ENCODE results near the gene CERCAM.

Gene CERCAM

DNA sequence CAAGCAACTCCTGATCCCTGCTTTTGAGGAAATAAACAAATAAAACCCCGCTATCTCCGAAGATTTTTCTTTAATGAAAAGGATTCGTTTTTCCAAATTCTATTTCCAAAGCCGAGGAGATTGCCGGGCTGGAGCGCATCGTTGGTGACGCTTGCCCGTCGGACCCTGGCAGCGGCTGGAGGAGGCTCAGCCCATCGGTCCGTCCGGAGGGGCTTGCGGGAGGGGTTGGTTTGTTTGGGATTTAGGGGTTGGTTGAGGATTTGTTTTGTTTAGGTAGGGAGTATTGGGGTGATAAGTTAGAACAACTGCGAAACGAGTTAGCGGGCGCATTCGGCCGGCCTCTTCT, 28.7 kb upstream of the CERCAM start:
- no peaks in the 10 kb centered on the region for H3K27me3 ChIP-seq (ENCODE audit: insufficient read depth, low read length)
- H3K4me2 ChIP-seq (ENCODE audit: low read length): no peak overlapping the region
- H3K4me1 ChIP-seq (ENCODE audit: insufficient read depth, low read length, severe bottlenecking): no peaks in the 10 kb centered on the region

DNA sequence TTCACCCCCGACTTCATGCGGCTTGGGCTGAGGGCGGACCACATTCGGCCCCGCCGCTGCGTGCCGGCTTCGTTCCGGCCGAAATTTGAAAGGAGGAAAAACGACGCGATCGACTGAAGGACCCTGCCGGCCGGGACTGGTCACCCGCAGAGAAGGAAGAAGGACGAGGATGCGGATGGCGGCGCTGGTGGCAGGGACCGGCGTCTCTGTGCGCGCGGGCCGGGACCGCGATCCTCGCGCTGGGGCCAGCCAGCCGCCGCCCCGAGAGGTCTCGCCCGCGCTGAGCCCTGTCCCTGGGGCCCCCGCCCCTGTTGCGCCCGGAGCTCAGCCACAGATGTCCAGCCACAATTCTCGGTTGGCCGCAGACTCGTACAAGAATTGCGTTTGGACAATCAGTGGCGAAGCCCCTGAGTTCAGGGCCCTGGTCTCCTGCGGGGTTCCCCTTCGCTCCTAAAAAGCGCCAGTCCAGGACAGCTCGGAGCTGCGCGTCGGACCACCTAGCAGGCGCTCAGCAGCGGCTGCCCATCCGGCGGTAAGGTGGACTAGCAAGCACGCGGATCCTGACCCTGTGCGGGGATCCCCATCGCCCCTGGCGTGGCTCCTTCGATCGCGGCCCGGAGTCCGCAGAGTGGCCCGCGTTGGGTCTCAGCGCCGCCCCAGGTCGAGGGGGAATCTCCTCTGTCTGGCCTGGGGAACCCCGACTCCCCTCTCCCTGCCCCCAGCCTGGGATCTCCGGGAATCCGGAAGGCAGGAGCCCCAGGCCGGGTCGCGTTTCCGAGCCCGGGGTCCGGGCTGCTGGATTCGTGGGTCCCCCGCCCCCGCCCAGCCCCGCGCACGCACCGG, 28.1 kb upstream of the CERCAM start:
- no peaks in the 10 kb centered on the region for H3K4me1 ChIP-seq (ENCODE audit: insufficient read depth, low read length, severe bottlenecking)
- TF ChIP-seq CTCF (IDR thresholded peaks at IDR 0.05; ENCODE audit: low read length): no peak
- no peak for TF ChIP-seq EZH2 (IDR thresholded peaks at IDR 0.05; ENCODE audit: borderline replicate concordance, low read length)
- H4K20me1 ChIP-seq (ENCODE audit: insufficient read depth, low read length): no peaks in the 10 kb centered on the region
- H3K27ac ChIP-seq (ENCODE audit: low read depth, low read length, poor library complexity, severe bottlenecking): no peak overlapping the region
- no peak overlapping the region for H3K4me2 ChIP-seq (ENCODE audit: low read length)
- no peaks in the 10 kb centered on the region for H3K9me2 ChIP-seq (ENCODE audit: low read depth, low read length)
- no peak overlapping the region for H3K9ac ChIP-seq (ENCODE audit: low read length)
- H3K9me3 ChIP-seq (ENCODE audit: low read length): no peaks in the 10 kb centered on the region
- H3K36me3 ChIP-seq (ENCODE audit: insufficient read depth, low read length): peaks cover 25% of the 10 kb centered on the region
- no peaks in the 10 kb centered on the region for H3K79me2 ChIP-seq (ENCODE audit: insufficient read depth, low read length)
- no peaks in the 10 kb centered on the region for H3F3A ChIP-seq (ENCODE audit: insufficient read depth, low read length)
- no peak overlapping the region for H2AFZ ChIP-seq (ENCODE audit: low read length)
- H3K27me3 ChIP-seq (ENCODE audit: insufficient read depth, low read length): no peaks in the 10 kb centered on the region
- H3K4me3 ChIP-seq (ENCODE audit: low read depth, low read length, poor library complexity, severe bottlenecking): no peak overlapping the region

More for the DNA sequence above, 28.7 kb upstream of the CERCAM start:
- Histone ChIP-seq H3F3A (ENCODE audit: insufficient read depth, low read length) (no peaks in the 10 kb centered on the region), H3K79me2 (ENCODE audit: insufficient read depth, low read length) (no peaks in the 10 kb centered on the region), H4K20me1 (ENCODE audit: insufficient read depth, low read length) (no peaks in the 10 kb centered on the region), H2AFZ (ENCODE audit: low read length) (no peak overlapping the region), H3K27ac (ENCODE audit: low read depth, low read length, poor library complexity, severe bottlenecking) (no peak overlapping the region), H3K36me3 (ENCODE audit: insufficient read depth, low read length) (peaks cover 28% of the 10 kb centered on the region), H3K9me3 (ENCODE audit: low read length) (no peaks in the 10 kb centered on the region), H3K9me2 (ENCODE audit: low read depth, low read length) (no peaks in the 10 kb centered on the region), H3K9ac (ENCODE audit: low read length) (no peak overlapping the region), H3K4me3 (ENCODE audit: low read depth, low read length, poor library complexity, severe bottlenecking) (no peak overlapping the region)
- TF ChIP-seq CTCF (IDR thresholded peaks at IDR 0.05; ENCODE audit: low read length) (no peak), EZH2 (IDR thresholded peaks at IDR 0.05; ENCODE audit: borderline replicate concordance, low read length) (no peak)

GRCh38 chr9:128393145-128393775, 27.4 kb upstream of the CERCAM start:
- no peaks in the 10 kb centered on the region for H3K9me2 ChIP-seq (ENCODE audit: low read depth, low read length)
- no peaks in the 10 kb centered on the region for H3F3A ChIP-seq (ENCODE audit: insufficient read depth, low read length)
- no peak overlapping the region for H3K4me3 ChIP-seq (ENCODE audit: low read depth, low read length, poor library complexity, severe bottlenecking)
- no peaks in the 10 kb centered on the region for H3K4me1 ChIP-seq (ENCODE audit: insufficient read depth, low read length, severe bottlenecking)
- H3K9ac ChIP-seq (ENCODE audit: low read length): no peak overlapping the region
- peaks cover 17% of the 10 kb centered on the region for H3K36me3 ChIP-seq (ENCODE audit: insufficient read depth, low read length)
- H2AFZ ChIP-seq (ENCODE audit: low read length): no peak overlapping the region
- H3K27ac ChIP-seq (ENCODE audit: low read depth, low read length, poor library complexity, severe bottlenecking): no peak overlapping the region
- no peaks in the 10 kb centered on the region for H3K27me3 ChIP-seq (ENCODE audit: insufficient read depth, low read length)
- no peak for TF ChIP-seq CTCF (IDR thresholded peaks at IDR 0.05; ENCODE audit: low read length)
- no peak for TF ChIP-seq EZH2 (IDR thresholded peaks at IDR 0.05; ENCODE audit: borderline replicate concordance, low read length)
- H3K9me3 ChIP-seq (ENCODE audit: low read length): no peaks in the 10 kb centered on the region
- no peak overlapping the region for H3K4me2 ChIP-seq (ENCODE audit: low read length)
- no peaks in the 10 kb centered on the region for H3K79me2 ChIP-seq (ENCODE audit: insufficient read depth, low read length)
- no peaks in the 10 kb centered on the region for H4K20me1 ChIP-seq (ENCODE audit: insufficient read depth, low read length)
